Measurements from ENCODE around the gene BRME1. TPM values are rescaled to one million over a fixed set of nuclear protein-coding genes. Genes with fewer than 3 reads are reported as not detected.

Gene BRME1
- total RNA-seq, 1 experiment from 2014 or later: 17.4 TPM

- Mint-ChIP-seq H3K9me3 (ENCODE audit: unreplicated experiment) (no peaks in the 10 kb centered on the region), H3K4me3 (ENCODE audit: unreplicated experiment) (no peak overlapping the region), H3K36me3 (ENCODE audit: insufficient read depth, unreplicated experiment) (no peaks in the 10 kb centered on the region), H3K27ac (ENCODE audit: unreplicated experiment) (no peak overlapping the region), H3K4me1 (ENCODE audit: low read depth, unreplicated experiment) (no peaks in the 10 kb centered on the region), H3K27me3 (ENCODE audit: insufficient read depth, unreplicated experiment) (no peaks in the 10 kb centered on the region)
- Histone ChIP-seq H3K9me3 (no peaks in the 10 kb centered on the region), H3K36me3 (ENCODE audit: control insufficient read depth, insufficient read depth, low read length) (no peaks in the 10 kb centered on the region), H3K4me1 (no peaks in the 10 kb centered on the region), H3K4me3 (ENCODE audit: low read depth, low read length) (no peak overlapping the region), H3K27me3 (replicated peaks; ENCODE audit: control insufficient read depth, insufficient read depth, low read length) (no peaks in the 10 kb centered on the region)
- no peak for DNase-seq
- no TSS peak for BruUV-seq (replicated peaks)
- CTCF ChIA-PET: no interaction called here
- POLR2A ChIA-PET: no interaction called here
- intact Hi-C loops (cut with micrococcal nuclease; ENCODE audit: unreplicated experiment): no loop called here
- no peak for TF ChIP-seq CTCF (IDR thresholded peaks at IDR 0.05; ENCODE audit: insufficient read depth in 1 of 2, low read depth in 1 of 2, low read length in 1 of 2, severe bottlenecking in 1 of 2, unreplicated experiment in 1 of 2)
Measured at GRCh38 chr19:13946414-13946813, 40.5 kb upstream of the BRME1 start.

- H3K27ac Mint-ChIP-seq (ENCODE audit: unreplicated experiment): no peak overlapping the region
- no peak for DNase-seq
- H3K9me3 Mint-ChIP-seq (ENCODE audit: unreplicated experiment): no peaks in the 10 kb centered on the region
- intact Hi-C loops (cut with micrococcal nuclease; ENCODE audit: unreplicated experiment): no loop called here
- Histone ChIP-seq H3K27me3 (replicated peaks; ENCODE audit: control insufficient read depth, insufficient read depth, low read length) (no peaks in the 10 kb centered on the region), H3K4me3 (ENCODE audit: low read depth, low read length) (no peak overlapping the region), H3K4me1 (no peaks in the 10 kb centered on the region), H3K9me3 (no peaks in the 10 kb centered on the region), H3K36me3 (ENCODE audit: control insufficient read depth, insufficient read depth, low read length) (no peaks in the 10 kb centered on the region)
- ChIA-PET CTCF (no interaction called here), POLR2A (no interaction called here)
- no peaks in the 10 kb centered on the region for H3K27me3 Mint-ChIP-seq (ENCODE audit: insufficient read depth, unreplicated experiment)
- no TSS peak for BruUV-seq (replicated peaks)
- no peak overlapping the region for H3K4me3 Mint-ChIP-seq (ENCODE audit: unreplicated experiment)
- TF ChIP-seq CTCF (IDR thresholded peaks at IDR 0.05; ENCODE audit: insufficient read depth in 1 of 2, low read depth in 1 of 2, low read length in 1 of 2, severe bottlenecking in 1 of 2, unreplicated experiment in 1 of 2): no peak
- H3K4me1 Mint-ChIP-seq (ENCODE audit: low read depth, unreplicated experiment): no peaks in the 10 kb centered on the region
- no peaks in the 10 kb centered on the region for H3K36me3 Mint-ChIP-seq (ENCODE audit: insufficient read depth, unreplicated experiment)
Measured at GRCh38 chr19:13942023-13942684, 36.2 kb upstream of the BRME1 start.

GRCh38 chr19:13938301-13939064 lies 32.6 kb upstream of the BRME1 start, which contains the start of gene PODNL1:
Gene PODNL1, minus strand, starts transcription at chr19:13938417. Its CDS starts 236 bp downstream, at chr19:13938181.
- no peaks in the 10 kb centered on the region for H3K27me3 Mint-ChIP-seq (ENCODE audit: insufficient read depth, unreplicated experiment)
- H3K36me3 Mint-ChIP-seq (ENCODE audit: insufficient read depth, unreplicated experiment): no peaks in the 10 kb centered on the region
- H3K27ac Mint-ChIP-seq (ENCODE audit: unreplicated experiment): no peak within 1 kb of the TSS
- no peaks in the 10 kb centered on the region for H3K9me3 Mint-ChIP-seq (ENCODE audit: unreplicated experiment)
- Histone ChIP-seq H3K4me3 (ENCODE audit: low read depth, low read length) (no peak within 1 kb of the TSS), H3K27me3 (replicated peaks; ENCODE audit: control insufficient read depth, insufficient read depth, low read length) (no peaks in the 10 kb centered on the region), H3K4me1 (no peaks in the 10 kb centered on the region), H3K36me3 (ENCODE audit: control insufficient read depth, insufficient read depth, low read length) (no peaks in the 10 kb centered on the region), H3K9me3 (no peaks in the 10 kb centered on the region)
- no peak for TF ChIP-seq CTCF (IDR thresholded peaks at IDR 0.05; ENCODE audit: insufficient read depth in 1 of 2, low read depth in 1 of 2, low read length in 1 of 2, severe bottlenecking in 1 of 2, unreplicated experiment in 1 of 2)
- H3K4me3 Mint-ChIP-seq (ENCODE audit: unreplicated experiment): no peak within 1 kb of the TSS
- intact Hi-C loops (cut with micrococcal nuclease; ENCODE audit: unreplicated experiment): no loop called here
- no TSS peak for BruUV-seq (replicated peaks)
- no peak for DNase-seq
- ChIA-PET CTCF (interaction anchor here (0.5 to 0.7 kb wide), 2 partner anchors 66 to 138 kb away, joined by 3 read pairs; no protein-coding TSS in a partner anchor), POLR2A (no interaction called here)
- H3K4me1 Mint-ChIP-seq (ENCODE audit: low read depth, unreplicated experiment): no peaks in the 10 kb centered on the region
